ENCODE data around the gene RBMS1. TPM values are rescaled to one million over a fixed set of nuclear protein-coding genes. Genes with fewer than 3 reads are reported as not detected.

Gene RBMS1
- total RNA-seq, 5 donors from 2014 or later (not counting 1 experiment from before 2014, with no cell fraction given), result 94.2 to 137 (median 105) TPM

GRCh38 chr2:160245614-160246155 lies 247.9 kb downstream of the RBMS1 start:
- Histone ChIP-seq H3K27me3 (replicated peaks in 1 of 2; ENCODE audit: control insufficient read depth in 2 of 2, extremely low read depth in 1 of 2, insufficient read depth in 2 of 2, low read length in 1 of 2) (no peaks in the 10 kb centered on the region), H3K36me3 (ENCODE audit: control insufficient read depth in 2 of 2, extremely low read depth in 1 of 2, insufficient read depth in 1 of 2, low read length in 1 of 2) (no peaks in the 10 kb centered on the region), H3K4me1 (ENCODE audit: control insufficient read depth in 1 of 2, extremely low read depth in 1 of 2, insufficient read depth in 2 of 2, low read length in 2 of 2) (no peaks in the 10 kb centered on the region), H3K4me3 (ENCODE audit: control insufficient read depth in 1 of 2, extremely low read depth in 1 of 2, low read length in 1 of 2) (no peak overlapping the region), H3K27ac (ENCODE audit: low read length) (no peak overlapping the region), H3K9me3 (no peaks in the 10 kb centered on the region)
- POLR2A ChIA-PET, result no interaction called here
- CTCF ChIA-PET, result no interaction called here
- Mint-ChIP-seq H3K27ac (no peak overlapping the region), H3K4me1 (no peaks in the 10 kb centered on the region), H3K36me3 (no peaks in the 10 kb centered on the region), H3K4me3 (no peak overlapping the region), H3K9me3 (no peaks in the 10 kb centered on the region), H3K27me3 (no peaks in the 10 kb centered on the region)
- no peak for ATAC-seq (replicated peaks in 1 of 4)
- no peak for DNase-seq
- WGBS (ENCODE audit: insufficient coverage), result 100% methylated on average over 4 of the region's 5 CpGs

DNA sequence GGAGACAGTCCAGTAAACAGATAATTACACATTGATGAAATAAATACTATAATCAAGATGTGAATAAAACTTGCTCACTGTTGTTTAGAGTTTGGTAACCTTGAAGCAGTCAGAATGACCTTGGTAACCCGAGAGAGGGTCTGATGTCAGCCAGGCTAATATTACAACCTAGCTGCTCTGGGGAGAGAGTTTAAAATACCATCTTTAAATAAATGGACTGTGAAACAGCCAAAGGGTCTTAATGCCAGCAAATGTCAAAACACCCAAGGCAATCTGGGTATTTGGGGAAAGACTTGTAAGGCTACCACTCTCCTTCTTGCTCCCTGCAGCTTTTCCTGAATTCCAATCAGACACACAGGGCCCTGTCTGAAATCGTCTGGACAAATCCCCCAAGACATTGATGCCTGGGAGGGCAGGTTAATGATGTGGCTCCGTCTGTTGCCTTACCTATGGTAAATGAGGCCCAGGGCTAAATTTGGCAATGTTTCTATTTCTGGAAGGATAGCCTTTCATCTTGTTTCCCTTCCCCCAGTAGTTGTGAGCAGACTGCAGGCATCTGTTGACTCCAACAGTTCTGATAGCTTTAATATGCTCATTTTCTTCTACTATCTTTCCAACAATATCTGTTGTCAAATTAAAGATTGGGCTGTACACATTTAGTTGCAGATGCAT lies 250.6 kb downstream of the RBMS1 start:
- Mint-ChIP-seq H3K36me3 (no peaks in the 10 kb centered on the region), H3K27ac (no peak overlapping the region), H3K27me3 (no peaks in the 10 kb centered on the region), H3K4me1 (no peaks in the 10 kb centered on the region), H3K9me3 (no peaks in the 10 kb centered on the region), H3K4me3 (no peak overlapping the region)
- WGBS (ENCODE audit: insufficient coverage), result no CpG with 5 or more reads among the region's 3 CpGs
- DNase-seq (no peak), ATAC-seq (replicated peaks in 1 of 4) (no peak)
- Histone ChIP-seq H3K9me3 (no peaks in the 10 kb centered on the region), H3K36me3 (ENCODE audit: control insufficient read depth in 2 of 2, extremely low read depth in 1 of 2, insufficient read depth in 1 of 2, low read length in 1 of 2) (no peaks in the 10 kb centered on the region), H3K4me1 (ENCODE audit: control insufficient read depth in 1 of 2, extremely low read depth in 1 of 2, insufficient read depth in 2 of 2, low read length in 2 of 2) (no peaks in the 10 kb centered on the region), H3K27ac (ENCODE audit: low read length) (no peak overlapping the region), H3K27me3 (replicated peaks in 1 of 2; ENCODE audit: control insufficient read depth in 2 of 2, extremely low read depth in 1 of 2, insufficient read depth in 2 of 2, low read length in 1 of 2) (no peaks in the 10 kb centered on the region), H3K4me3 (ENCODE audit: control insufficient read depth in 1 of 2, extremely low read depth in 1 of 2, low read length in 1 of 2) (no peak overlapping the region)
- POLR2A ChIA-PET, result no interaction called here
- CTCF ChIA-PET, result no interaction called here

- H3K4me1 Mint-ChIP-seq, result no peaks in the 10 kb centered on the region
- H3K36me3 Mint-ChIP-seq, result no peaks in the 10 kb centered on the region
- H3K9me3 Mint-ChIP-seq, result no peaks in the 10 kb centered on the region
- WGBS (ENCODE audit: insufficient coverage), result 83% methylated on average over 1 of the region's 4 CpGs
- Histone ChIP-seq H3K4me1 (ENCODE audit: control insufficient read depth in 1 of 2, extremely low read depth in 1 of 2, insufficient read depth in 2 of 2, low read length in 2 of 2) (no peaks in the 10 kb centered on the region), H3K4me3 (ENCODE audit: control insufficient read depth in 1 of 2, extremely low read depth in 1 of 2, low read length in 1 of 2) (no peak overlapping the region), H3K27ac (ENCODE audit: low read length) (no peak overlapping the region), H3K27me3 (replicated peaks in 1 of 2; ENCODE audit: control insufficient read depth in 2 of 2, extremely low read depth in 1 of 2, insufficient read depth in 2 of 2, low read length in 1 of 2) (no peaks in the 10 kb centered on the region), H3K36me3 (ENCODE audit: control insufficient read depth in 2 of 2, extremely low read depth in 1 of 2, insufficient read depth in 1 of 2, low read length in 1 of 2) (no peaks in the 10 kb centered on the region), H3K9me3 (no peaks in the 10 kb centered on the region)
- POLR2A ChIA-PET, result no interaction called here
- no peaks in the 10 kb centered on the region for H3K27me3 Mint-ChIP-seq
- CTCF ChIA-PET, result interaction anchor here (0.6 to 1.0 kb wide), 2 partner anchors 729 to 755 kb away, joined by 3 read pairs; no protein-coding TSS in a partner anchor
- no peak overlapping the region for H3K27ac Mint-ChIP-seq
- no peak overlapping the region for H3K4me3 Mint-ChIP-seq
- ATAC-seq (replicated peaks in 1 of 4) (no peak), DNase-seq (no peak)
These were observed 252.1 kb downstream of the RBMS1 start for GRCh38 chr2:160241251-160242137.

DNA sequence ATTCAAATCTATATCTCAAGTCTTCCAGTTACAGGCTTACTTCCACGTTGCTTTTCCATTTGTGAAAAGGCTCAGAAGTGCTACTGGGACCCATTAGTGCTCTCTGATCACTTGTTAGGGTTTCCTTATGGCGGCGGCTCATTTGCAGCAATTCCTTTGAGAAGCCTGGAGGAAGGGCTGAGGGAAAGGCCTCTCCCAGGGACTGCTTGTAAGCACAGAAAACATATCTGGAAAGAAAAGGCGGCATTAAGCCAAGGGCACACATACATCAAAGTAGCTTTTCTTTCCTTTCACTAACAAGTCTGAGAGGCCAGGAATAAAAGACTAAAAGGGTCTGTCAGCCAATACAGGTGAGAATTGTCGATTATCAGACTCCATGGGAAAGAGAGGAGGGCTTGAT lies 254.2 kb downstream of the RBMS1 start:
- no peaks in the 10 kb centered on the region for H3K27me3 Mint-ChIP-seq
- Histone ChIP-seq H3K4me1 (ENCODE audit: control insufficient read depth in 1 of 2, extremely low read depth in 1 of 2, insufficient read depth in 2 of 2, low read length in 2 of 2) (no peaks in the 10 kb centered on the region), H3K27me3 (replicated peaks in 1 of 2; ENCODE audit: control insufficient read depth in 2 of 2, extremely low read depth in 1 of 2, insufficient read depth in 2 of 2, low read length in 1 of 2) (no peaks in the 10 kb centered on the region), H3K36me3 (ENCODE audit: control insufficient read depth in 2 of 2, extremely low read depth in 1 of 2, insufficient read depth in 1 of 2, low read length in 1 of 2) (no peaks in the 10 kb centered on the region), H3K9me3 (no peaks in the 10 kb centered on the region), H3K27ac (ENCODE audit: low read length) (no peak overlapping the region), H3K4me3 (ENCODE audit: control insufficient read depth in 1 of 2, extremely low read depth in 1 of 2, low read length in 1 of 2) (no peak overlapping the region)
- H3K9me3 Mint-ChIP-seq, result no peaks in the 10 kb centered on the region
- no peaks in the 10 kb centered on the region for H3K4me1 Mint-ChIP-seq
- CTCF ChIA-PET, result interaction anchor here in 1 of 2 donors (0.6 kb wide), 2 partner anchors 29 to 49 kb away, joined by 3 to 12 read pairs; no protein-coding TSS in a partner anchor
- H3K36me3 Mint-ChIP-seq, result no peaks in the 10 kb centered on the region
- no CpG with 5 or more reads among the region's 5 CpGs for WGBS (ENCODE audit: insufficient coverage)
- DNase-seq, result no peak
- H3K4me3 Mint-ChIP-seq, result no peak overlapping the region
- POLR2A ChIA-PET, result no interaction called here
- no peak overlapping the region for H3K27ac Mint-ChIP-seq
- ATAC-seq (replicated peaks in 1 of 4), result no peak

GRCh38 chr2:160238392-160238791 lies 255.2 kb downstream of the RBMS1 start:
- no peaks in the 10 kb centered on the region for H3K36me3 ChIP-seq (ENCODE audit: control insufficient read depth in 2 of 2, extremely low read depth in 1 of 2, insufficient read depth in 1 of 2, low read length in 1 of 2)
- Mint-ChIP-seq H3K4me1 (no peaks in the 10 kb centered on the region), H3K4me3 (no peak overlapping the region), H3K36me3 (no peaks in the 10 kb centered on the region), H3K27ac (no peak overlapping the region), H3K27me3 (peaks cover 0 to 5% of the 10 kb centered on the region in 2 donors), H3K9me3 (no peaks in the 10 kb centered on the region)
- no peak for DNase-seq
- no peaks in the 10 kb centered on the region for H3K27me3 ChIP-seq (replicated peaks in 1 of 2; ENCODE audit: control insufficient read depth in 2 of 2, extremely low read depth in 1 of 2, insufficient read depth in 2 of 2, low read length in 1 of 2)
- POLR2A ChIA-PET, result no interaction called here
- no peak overlapping the region for H3K27ac ChIP-seq (ENCODE audit: low read length)
- 96% methylated on average over 3 of the region's 4 CpGs for WGBS (ENCODE audit: insufficient coverage)
- CTCF ChIA-PET, result no interaction called here
- H3K4me3 ChIP-seq (ENCODE audit: control insufficient read depth in 1 of 2, extremely low read depth in 1 of 2, low read length in 1 of 2), result no peak overlapping the region
- ATAC-seq (replicated peaks in 1 of 4), result no peak
- H3K4me1 ChIP-seq (ENCODE audit: control insufficient read depth in 1 of 2, extremely low read depth in 1 of 2, insufficient read depth in 2 of 2, low read length in 2 of 2), result no peaks in the 10 kb centered on the region
- no peaks in the 10 kb centered on the region for H3K9me3 ChIP-seq

DNA sequence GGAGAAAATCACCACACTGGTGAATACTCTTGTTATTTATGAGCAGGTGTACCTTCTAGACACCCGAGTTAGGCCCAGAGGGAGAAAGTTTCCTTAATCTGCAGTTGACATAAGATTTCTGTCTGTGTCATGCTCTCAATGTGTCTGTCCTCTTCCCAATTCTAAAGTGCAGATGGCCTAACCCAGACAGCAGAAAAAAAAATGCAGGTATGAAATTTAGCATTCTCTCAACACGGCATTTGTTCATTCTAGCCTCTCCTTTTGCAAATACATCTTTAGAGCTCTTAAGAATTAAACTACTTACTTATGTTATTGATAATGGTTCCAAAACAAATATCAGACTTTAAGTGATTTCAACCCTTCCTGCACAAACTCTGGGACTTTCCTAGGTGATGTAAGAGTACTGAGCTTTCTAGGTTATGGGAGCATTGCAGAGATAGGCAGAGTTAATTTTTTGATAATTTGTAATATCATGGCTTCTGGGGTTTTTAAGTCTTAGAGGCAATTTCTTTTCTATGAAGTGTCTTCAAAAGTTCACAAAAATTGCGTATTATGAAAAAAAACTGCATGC lies 260.6 kb downstream of the RBMS1 start:
- no peak overlapping the region for H3K4me3 ChIP-seq (ENCODE audit: control insufficient read depth in 1 of 2, extremely low read depth in 1 of 2, low read length in 1 of 2)
- ChIA-PET CTCF (no interaction called here), POLR2A (interaction anchor here in 1 of 2 donors (0.5 to 0.7 kb wide), 2 partner anchors 178 to 859 kb away, joined by 4 to 5 read pairs; no protein-coding TSS in a partner anchor)
- H3K27ac ChIP-seq (ENCODE audit: low read length), result no peak overlapping the region
- H3K27me3 ChIP-seq (replicated peaks in 1 of 2; ENCODE audit: control insufficient read depth in 2 of 2, extremely low read depth in 1 of 2, insufficient read depth in 2 of 2, low read length in 1 of 2), result no peaks in the 10 kb centered on the region
- H3K4me1 ChIP-seq (ENCODE audit: control insufficient read depth in 1 of 2, extremely low read depth in 1 of 2, insufficient read depth in 2 of 2, low read length in 2 of 2), result no peaks in the 10 kb centered on the region
- Mint-ChIP-seq H3K27ac (no peak overlapping the region), H3K9me3 (no peaks in the 10 kb centered on the region), H3K4me3 (no peak overlapping the region), H3K36me3 (no peaks in the 10 kb centered on the region), H3K4me1 (no peaks in the 10 kb centered on the region), H3K27me3 (peaks cover 0 to 5% of the 10 kb centered on the region in 2 donors)
- DNase-seq, result no peak
- H3K36me3 ChIP-seq (ENCODE audit: control insufficient read depth in 2 of 2, extremely low read depth in 1 of 2, insufficient read depth in 1 of 2, low read length in 1 of 2), result no peaks in the 10 kb centered on the region
- ATAC-seq (replicated peaks in 1 of 4), result no peak
- no peaks in the 10 kb centered on the region for H3K9me3 ChIP-seq
- no CpG with 5 or more reads among the region's 3 CpGs for WGBS (ENCODE audit: insufficient coverage)

Data from T-cell (primary cell).